Frontal cortex (tissue), 4 donors: ENCODE results near the gene RAPGEF4. TPM values are rescaled to one million over a fixed set of nuclear protein-coding genes. Genes with fewer than 3 reads are reported as not detected.
A peak's percentile ranks its signal among the peaks of the same experiment; 100 is the strongest.
"Not testable (repeated sequence)": the region's sequence is repeated elsewhere in the genome, so short reads cannot be mapped to it uniquely, and the experiment has no call there.

Experiments
- DNase-seq, 2 donors: peaks; one replicate each; pipeline ENCODE4 v3.0.0; 2012; ENCODE audit warnings: low spot score in 2 of 2
- FAIRE-seq: peaks from 2 replicates; lab custom pipeline; 2012; peaks lifted over from hg19 to GRCh38; lab: Jason Lieb, UNC
- total RNA-seq: library from RNA; depleted of rRNA; stranded (reverse); fragments of >200 nt; gene quantifications from one replicate; pipeline ENCODE4 v1.2.3, GENCODE V29; 2014
- donor health status: control.
- donor health status: control.
- donor health status: control.

The RAPGEF4 gene
- total RNA-seq, 1 donor from 2014 or later: 23.6 TPM

GRCh38 chr2:173066887-173067676 is 331.4 kb downstream of the RAPGEF4 start:
- no peak for FAIRE-seq
- DNase-seq: no peak

- FAIRE-seq: no peak
- DNase-seq: no peak
Measured at GRCh38 chr2:173075056-173075780, 339.6 kb downstream of the RAPGEF4 start.

- no peak for FAIRE-seq
- peak; percentile 56 to 66 for DNase-seq
Measured at GRCh38 chr2:173075781-173076580, 340.3 kb downstream of the RAPGEF4 start, which contains the start of gene MAP3K20. Gene MAP3K20 (plus strand): TSS chr2:173075846. CDS start chr2:173091032, 15,186 bp downstream.

DNA sequence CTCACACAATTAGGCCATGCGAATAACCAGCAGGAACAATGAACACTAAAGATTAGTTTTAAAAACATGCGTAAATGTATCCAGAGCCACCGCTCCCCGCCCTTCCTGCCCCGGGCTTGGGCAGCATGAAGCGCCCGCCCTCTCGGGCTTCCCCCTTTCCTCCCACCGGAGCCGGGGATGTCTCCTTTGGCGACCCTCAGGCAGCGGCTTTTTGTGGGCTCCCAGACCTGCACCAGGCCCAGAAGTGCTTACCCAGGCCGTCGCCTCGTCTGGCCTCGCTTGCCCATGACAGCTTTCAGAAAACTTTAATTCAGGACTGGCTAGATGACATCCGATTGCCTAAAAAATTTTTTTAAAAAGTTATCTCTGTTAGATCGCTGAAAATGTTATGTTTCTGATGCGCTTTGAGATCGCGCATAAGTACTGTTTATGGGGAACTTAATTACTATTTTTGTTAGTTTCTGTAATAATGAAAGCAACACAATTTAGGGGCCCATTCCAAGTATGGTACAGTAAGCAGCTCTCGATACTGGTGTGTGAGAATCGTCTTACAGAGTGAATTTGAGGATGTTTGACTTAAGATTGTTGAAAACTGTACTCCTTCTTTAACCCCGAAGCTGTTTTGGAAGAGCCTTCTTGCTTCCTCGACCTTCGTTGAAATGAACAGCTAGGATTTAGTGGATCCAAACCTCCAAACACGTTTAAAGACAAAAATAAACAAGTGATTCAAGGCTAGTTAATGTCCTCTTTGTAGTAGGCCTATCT is 341.1 kb downstream of the RAPGEF4 start:
- no peak for DNase-seq
- FAIRE-seq: no peak

DNA sequence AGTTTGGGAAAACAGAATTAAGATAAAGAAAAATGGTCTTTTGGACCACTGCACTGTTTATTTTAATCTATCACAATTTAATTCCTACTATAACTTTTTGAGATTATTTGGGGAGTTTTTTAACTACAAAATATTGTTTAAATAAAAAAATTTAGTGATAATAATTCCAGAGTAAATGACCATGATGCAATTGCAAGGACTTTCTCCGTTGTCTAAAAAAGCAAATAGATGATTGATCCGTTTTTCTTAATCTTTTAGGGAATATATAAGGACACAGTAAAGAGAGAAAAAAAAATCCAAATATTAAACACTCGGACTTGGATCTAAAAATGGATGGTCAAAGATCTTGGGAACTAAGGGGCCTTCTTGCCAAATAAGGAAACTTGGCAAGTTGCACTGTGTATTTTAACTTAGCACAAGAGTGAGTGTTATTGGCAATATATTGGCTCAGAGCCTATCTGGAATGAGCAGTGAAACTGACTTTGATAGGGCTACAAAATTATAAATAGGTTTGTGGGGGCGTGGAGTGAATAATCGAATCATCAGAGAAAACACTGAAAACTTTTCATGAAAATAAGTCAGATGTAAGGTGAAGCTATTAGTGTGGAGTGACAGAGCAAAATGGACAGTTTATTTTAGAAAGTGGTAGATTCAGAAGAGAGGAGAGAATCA is 342.0 kb downstream of the RAPGEF4 start:
- no peak for DNase-seq
- FAIRE-seq: no peak

GRCh38 chr2:173079141-173079540 is 343.5 kb downstream of the RAPGEF4 start:
- no peak for FAIRE-seq
- DNase-seq: no peak

DNA sequence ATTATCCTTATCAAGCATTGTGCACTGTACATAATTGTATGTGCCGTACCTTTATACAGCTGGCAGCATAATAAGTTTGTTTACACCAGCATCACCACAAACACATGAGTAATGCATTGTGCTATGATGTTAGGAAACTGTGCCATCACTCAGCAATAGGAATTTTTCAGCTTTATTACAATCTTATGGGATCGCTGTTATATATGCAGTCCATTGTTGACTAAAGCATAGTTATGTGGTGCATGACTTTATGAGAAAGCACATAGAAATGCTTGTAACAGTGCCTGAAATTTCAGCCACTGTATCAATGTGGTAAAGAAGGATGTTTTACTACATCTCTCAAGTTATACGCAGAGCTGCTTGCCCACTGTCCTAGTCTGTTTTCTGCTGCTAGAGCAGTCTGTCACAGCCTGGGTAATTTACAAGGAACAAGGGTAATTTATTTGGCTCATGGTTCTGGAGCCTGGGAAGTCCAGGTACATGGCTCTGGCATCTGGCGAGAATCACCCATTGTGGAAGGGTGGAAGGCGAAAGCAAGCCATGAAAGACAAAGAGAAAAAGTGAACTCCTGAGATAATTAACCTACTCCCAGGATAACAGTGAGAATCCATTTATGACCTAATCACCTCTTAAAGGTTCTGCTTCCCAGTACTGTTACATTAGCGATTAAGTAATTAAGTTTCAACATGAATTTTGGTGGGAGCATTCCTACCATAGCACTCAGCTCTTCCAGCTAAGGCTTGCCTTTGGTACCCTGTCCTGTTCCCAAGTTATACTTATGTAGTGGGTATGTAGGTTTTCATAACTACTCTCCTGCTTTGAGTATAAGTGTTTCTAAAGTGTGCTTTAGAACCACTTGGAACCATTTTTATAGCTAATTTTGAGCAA is 344.6 kb downstream of the RAPGEF4 start:
- FAIRE-seq (no peak), DNase-seq (no peak)

- FAIRE-seq: no peak
- DNase-seq: no peak
Measured at GRCh38 chr2:173086518-173087213, 351.0 kb downstream of the RAPGEF4 start.

DNA sequence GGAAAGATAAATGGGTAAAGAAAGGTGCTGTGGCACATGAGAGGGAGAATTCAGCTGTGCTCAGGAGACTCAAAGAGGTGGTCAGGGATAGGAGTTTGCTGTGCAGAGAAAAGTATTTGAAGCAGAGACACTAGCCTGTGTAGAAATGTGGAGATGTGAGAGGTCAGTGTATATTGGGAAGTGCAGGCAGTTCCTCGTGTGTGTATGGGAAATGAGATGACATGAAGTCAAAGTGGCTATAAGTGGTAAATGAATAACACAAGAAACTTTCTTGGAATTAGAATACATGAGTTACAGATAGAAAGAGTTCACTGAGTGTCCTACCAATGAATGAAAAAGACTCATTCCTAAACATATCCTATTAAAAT is 351.6 kb downstream of the RAPGEF4 start:
- DNase-seq (no peak), FAIRE-seq (no peak)

GRCh38 chr2:173087793-173088496 is 352.3 kb downstream of the RAPGEF4 start:
- FAIRE-seq: no peak

GRCh38 chr2:173090276-173090877 is 354.7 kb downstream of the RAPGEF4 start:
- DNase-seq (no peak), FAIRE-seq (no peak)

More at GRCh38 chr2:173087793-173088496, 352.3 kb downstream of the RAPGEF4 start:
- no peak for DNase-seq

DNA sequence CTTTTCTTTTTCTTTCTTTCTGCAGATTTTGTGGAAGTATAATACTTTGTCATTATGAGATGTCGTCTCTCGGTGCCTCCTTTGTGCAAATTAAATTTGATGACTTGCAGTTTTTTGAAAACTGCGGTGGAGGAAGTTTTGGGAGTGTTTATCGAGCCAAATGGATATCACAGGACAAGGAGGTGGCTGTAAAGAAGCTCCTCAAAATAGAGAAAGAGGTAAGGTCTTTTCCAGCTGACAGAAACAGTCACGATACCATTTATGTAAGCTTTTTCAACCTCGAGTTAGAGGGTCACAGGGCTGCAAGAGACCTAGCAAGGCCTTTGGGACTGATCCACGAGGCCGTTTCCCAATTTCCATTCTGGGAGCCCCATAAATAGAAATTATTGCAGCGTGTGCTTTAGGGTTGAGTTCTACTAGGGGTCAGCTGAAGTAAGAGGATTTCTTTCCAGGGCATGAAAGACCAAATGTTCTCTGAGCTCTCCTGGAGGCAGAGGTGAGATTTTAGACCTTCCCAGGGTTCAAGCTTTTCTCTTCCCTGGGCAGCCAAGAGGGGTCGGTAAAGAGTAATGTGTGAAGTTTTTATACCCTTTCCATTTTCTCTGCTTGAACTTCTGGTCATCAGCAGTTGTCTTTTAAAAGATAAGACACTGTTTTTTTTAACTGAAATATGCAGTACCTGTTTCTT is 355.5 kb downstream of the RAPGEF4 start:
- no peak for DNase-seq

GRCh38 chr2:173091910-173092309 is 356.3 kb downstream of the RAPGEF4 start:
- no peak for FAIRE-seq
- DNase-seq: no peak

More for the DNA sequence above, 355.5 kb downstream of the RAPGEF4 start:
- no peak for FAIRE-seq

- FAIRE-seq (no peak), DNase-seq (no peak)
Measured at GRCh38 chr2:173092844-173093402, 357.3 kb downstream of the RAPGEF4 start.

GRCh38 chr2:173093617-173094016 is 358.0 kb downstream of the RAPGEF4 start:
- FAIRE-seq, DNase-seq: not testable (repeated sequence)

GRCh38 chr2:173094731-173095130 is 359.1 kb downstream of the RAPGEF4 start:
- DNase-seq: no peak
- no peak for FAIRE-seq
